ENCODE data around the gene GRM6. TPM values are rescaled to one million over a fixed set of nuclear protein-coding genes. Genes with fewer than 3 reads are reported as not detected.

The GRM6 gene
- total and polyA plus RNA-seq, 7 experiments from 2014 or later: not detected

- H3K9me3 ChIP-seq (ENCODE audit: control insufficient read depth in 2 of 3, low read length in 3 of 3): peaks cover 0 to 16% (median 0%) of the 10 kb centered on the region in 3 experiments
- ChIA-PET CTCF (no interaction called here), POLR2A (no interaction called here)
- Mint-ChIP-seq H3K27me3 (peaks cover 22 to 42% (median 30%) of the 10 kb centered on the region in 5 donors), H3K27ac (no peak overlapping the region), H3K36me3 (peaks cover 0 to 9% (median 4%) of the 10 kb centered on the region in 5 donors), H3K4me1 (peaks cover 0 to 15% (median 9%) of the 10 kb centered on the region in 7 donors), H3K9me3 (peaks cover 0 to 27% (median 10%) of the 10 kb centered on the region in 11 donors), H3K4me3 (peak overlapping the region in 1 of 10 donors; percentile 49)
- DNase-seq (no peak), ATAC-seq (no peak)
- intact Hi-C loops (cut with micrococcal nuclease): no loop called here
- H3K4me1 ChIP-seq (ENCODE audit: control insufficient read depth in 2 of 2, insufficient read depth in 2 of 2, low read length in 2 of 2): no peaks in the 10 kb centered on the region
- H3K4me3 ChIP-seq (ENCODE audit: low read length): no peak overlapping the region
- no peak overlapping the region for H3K27ac ChIP-seq (ENCODE audit: low read depth, low read length)
- H3K27me3 ChIP-seq (ENCODE audit: control insufficient read depth in 2 of 2, insufficient read depth in 2 of 2, low read length in 2 of 2): no peaks in the 10 kb centered on the region
- H3K36me3 ChIP-seq (ENCODE audit: control insufficient read depth in 2 of 3, insufficient read depth in 3 of 3, low read length in 3 of 3): no peaks in the 10 kb centered on the region
Observed at GRCh38 chr5:178992291-178992895, 2.7 kb downstream of the GRM6 start.

GRCh38 chr5:178991190-178992145 lies 3.7 kb downstream of the GRM6 start:
- no peak overlapping the region for H3K4me3 ChIP-seq (ENCODE audit: low read length)
- no peak for DNase-seq
- peaks cover 0 to 15% (median 9%) of the 10 kb centered on the region in 7 donors for H3K4me1 Mint-ChIP-seq
- H3K4me1 ChIP-seq (ENCODE audit: control insufficient read depth in 2 of 2, insufficient read depth in 2 of 2, low read length in 2 of 2): no peaks in the 10 kb centered on the region
- H3K27me3 ChIP-seq (ENCODE audit: control insufficient read depth in 2 of 2, insufficient read depth in 2 of 2, low read length in 2 of 2): no peaks in the 10 kb centered on the region
- no peak for ATAC-seq
- H3K9me3 Mint-ChIP-seq: peaks cover 0 to 30% (median 13%) of the 10 kb centered on the region in 11 donors
- ChIA-PET CTCF (no interaction called here), POLR2A (no interaction called here)
- H3K4me3 Mint-ChIP-seq: no peak overlapping the region
- intact Hi-C loops (cut with micrococcal nuclease): no loop called here
- no peak overlapping the region for H3K27ac Mint-ChIP-seq
- H3K27me3 Mint-ChIP-seq: peaks cover 22 to 36% (median 30%) of the 10 kb centered on the region in 5 donors
- peaks cover 0 to 25% (median 0%) of the 10 kb centered on the region in 3 experiments for H3K9me3 ChIP-seq (ENCODE audit: control insufficient read depth in 2 of 3, low read length in 3 of 3)
- peaks cover 0 to 9% (median 4%) of the 10 kb centered on the region in 5 donors for H3K36me3 Mint-ChIP-seq
- H3K36me3 ChIP-seq (ENCODE audit: control insufficient read depth in 2 of 3, insufficient read depth in 3 of 3, low read length in 3 of 3): no peaks in the 10 kb centered on the region
- no peak overlapping the region for H3K27ac ChIP-seq (ENCODE audit: low read depth, low read length)

- ATAC-seq (no peak), DNase-seq (no peak)
- peaks cover 20 to 31% (median 27%) of the 10 kb centered on the region in 5 donors for H3K27me3 Mint-ChIP-seq
- peaks cover 0 to 32% (median 0%) of the 10 kb centered on the region in 3 experiments for H3K9me3 ChIP-seq (ENCODE audit: control insufficient read depth in 2 of 3, low read length in 3 of 3)
- no peak overlapping the region for H3K27ac ChIP-seq (ENCODE audit: low read depth, low read length)
- H3K4me1 Mint-ChIP-seq: peaks cover 0 to 12% (median 7%) of the 10 kb centered on the region in 7 donors
- H3K36me3 Mint-ChIP-seq: peaks cover 0 to 8% (median 2%) of the 10 kb centered on the region in 5 donors
- peak overlapping the region in 1 of 9 donors; percentile 73 for H3K27ac Mint-ChIP-seq
- ChIA-PET CTCF (no interaction called here), POLR2A (no interaction called here)
- H3K4me3 ChIP-seq (ENCODE audit: low read length): no peak overlapping the region
- no peaks in the 10 kb centered on the region for H3K36me3 ChIP-seq (ENCODE audit: control insufficient read depth in 2 of 3, insufficient read depth in 3 of 3, low read length in 3 of 3)
- no peaks in the 10 kb centered on the region for H3K4me1 ChIP-seq (ENCODE audit: control insufficient read depth in 2 of 2, insufficient read depth in 2 of 2, low read length in 2 of 2)
- peaks cover 0 to 28% (median 19%) of the 10 kb centered on the region in 11 donors for H3K9me3 Mint-ChIP-seq
- H3K4me3 Mint-ChIP-seq: no peak overlapping the region
- intact Hi-C loops (cut with micrococcal nuclease): no loop called here
- no peaks in the 10 kb centered on the region for H3K27me3 ChIP-seq (ENCODE audit: control insufficient read depth in 2 of 2, insufficient read depth in 2 of 2, low read length in 2 of 2)
Observed at GRCh38 chr5:178990491-178990890, 4.6 kb downstream of the GRM6 start.

- CTCF ChIA-PET: no interaction called here
- Mint-ChIP-seq H3K36me3 (peaks cover 0 to 6% (median 0%) of the 10 kb centered on the region in 5 donors), H3K4me3 (no peak overlapping the region), H3K27ac (no peak overlapping the region), H3K4me1 (peaks cover 0 to 8% (median 3%) of the 10 kb centered on the region in 7 donors), H3K9me3 (peaks cover 0 to 35% (median 16%) of the 10 kb centered on the region in 11 donors), H3K27me3 (peaks cover 15 to 27% (median 22%) of the 10 kb centered on the region in 5 donors)
- Histone ChIP-seq H3K27me3 (ENCODE audit: control insufficient read depth in 2 of 2, insufficient read depth in 2 of 2, low read length in 2 of 2) (no peaks in the 10 kb centered on the region), H3K4me3 (ENCODE audit: low read length) (no peak overlapping the region), H3K27ac (ENCODE audit: low read depth, low read length) (no peak overlapping the region), H3K36me3 (ENCODE audit: control insufficient read depth in 2 of 3, insufficient read depth in 3 of 3, low read length in 3 of 3) (no peaks in the 10 kb centered on the region), H3K9me3 (ENCODE audit: control insufficient read depth in 2 of 3, low read length in 3 of 3) (peaks cover 0 to 40% (median 0%) of the 10 kb centered on the region in 3 experiments), H3K4me1 (ENCODE audit: control insufficient read depth in 2 of 2, insufficient read depth in 2 of 2, low read length in 2 of 2) (no peaks in the 10 kb centered on the region)
- intact Hi-C loops (cut with micrococcal nuclease): no loop called here
- POLR2A ChIA-PET: no interaction called here
- DNase-seq (no peak), ATAC-seq (no peak)
Observed at GRCh38 chr5:178989311-178989710, 5.8 kb downstream of the GRM6 start.

GRCh38 chr5:178988436-178989220 lies 6.5 kb downstream of the GRM6 start:
- Mint-ChIP-seq H3K9me3 (peaks cover 0 to 41% (median 16%) of the 10 kb centered on the region in 11 donors), H3K4me1 (peaks cover 0 to 4% (median 0%) of the 10 kb centered on the region in 7 donors), H3K27ac (no peak overlapping the region), H3K4me3 (no peak overlapping the region), H3K27me3 (peaks cover 10 to 21% (median 20%) of the 10 kb centered on the region in 5 donors), H3K36me3 (peaks cover 0 to 6% (median 0%) of the 10 kb centered on the region in 5 donors)
- Histone ChIP-seq H3K4me3 (ENCODE audit: low read length) (no peak overlapping the region), H3K9me3 (ENCODE audit: control insufficient read depth in 2 of 3, low read length in 3 of 3) (peaks cover 0 to 43% (median 0%) of the 10 kb centered on the region in 3 experiments), H3K27ac (ENCODE audit: low read depth, low read length) (no peak overlapping the region), H3K4me1 (ENCODE audit: control insufficient read depth in 2 of 2, insufficient read depth in 2 of 2, low read length in 2 of 2) (no peaks in the 10 kb centered on the region), H3K36me3 (ENCODE audit: control insufficient read depth in 2 of 3, insufficient read depth in 3 of 3, low read length in 3 of 3) (no peaks in the 10 kb centered on the region), H3K27me3 (ENCODE audit: control insufficient read depth in 2 of 2, insufficient read depth in 2 of 2, low read length in 2 of 2) (no peaks in the 10 kb centered on the region)
- ChIA-PET CTCF (no interaction called here), POLR2A (no interaction called here)
- ATAC-seq: no peak
- DNase-seq: no peak
- intact Hi-C loops (cut with micrococcal nuclease): no loop called here

DNA sequence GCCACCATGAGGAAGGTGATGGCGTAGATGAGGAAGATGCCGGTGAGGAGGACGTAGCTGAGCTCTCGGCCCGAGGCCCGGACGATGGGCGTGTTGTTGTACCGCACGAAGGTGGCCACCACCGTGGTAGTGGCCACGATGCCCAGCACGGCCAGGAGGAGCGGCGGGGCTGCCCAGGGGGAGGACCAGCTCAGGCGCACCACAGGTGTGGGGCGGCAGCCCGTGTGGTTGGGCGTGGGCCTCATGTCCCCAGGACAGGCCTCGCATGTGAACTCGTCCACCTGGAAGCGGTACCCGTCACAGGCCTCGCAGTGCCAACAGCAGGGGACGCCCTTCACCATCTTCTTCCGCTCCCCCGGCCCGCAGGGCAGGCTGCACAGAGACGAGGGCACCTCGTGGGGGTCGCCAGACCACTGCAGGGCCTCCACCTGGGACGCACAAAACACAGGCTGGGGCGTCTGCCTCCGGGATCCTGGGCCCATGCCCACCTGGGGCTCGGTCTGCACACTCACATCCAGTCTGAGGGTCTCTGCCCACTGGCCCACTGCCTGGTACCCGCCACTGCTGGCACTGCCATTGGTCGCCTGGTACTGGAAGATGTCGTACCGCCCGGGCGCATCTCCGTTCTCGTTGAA lies 8.7 kb downstream of the GRM6 start:
- Histone ChIP-seq H3K9me3 (ENCODE audit: control insufficient read depth in 2 of 3, low read length in 3 of 3) (peaks cover 0 to 51% (median 0%) of the 10 kb centered on the region in 3 experiments), H3K4me1 (ENCODE audit: control insufficient read depth in 2 of 2, insufficient read depth in 2 of 2, low read length in 2 of 2) (no peaks in the 10 kb centered on the region), H3K27me3 (ENCODE audit: control insufficient read depth in 2 of 2, insufficient read depth in 2 of 2, low read length in 2 of 2) (no peaks in the 10 kb centered on the region), H3K4me3 (ENCODE audit: low read length) (no peak overlapping the region), H3K36me3 (ENCODE audit: control insufficient read depth in 2 of 3, insufficient read depth in 3 of 3, low read length in 3 of 3) (no peaks in the 10 kb centered on the region), H3K27ac (ENCODE audit: low read depth, low read length) (no peak overlapping the region)
- intact Hi-C loops (cut with micrococcal nuclease): no loop called here
- ATAC-seq: no peak
- no peak overlapping the region for H3K27ac Mint-ChIP-seq
- H3K36me3 Mint-ChIP-seq: peaks cover 0 to 3% (median 0%) of the 10 kb centered on the region in 5 donors
- no peaks in the 10 kb centered on the region for H3K4me1 Mint-ChIP-seq
- POLR2A ChIA-PET: no interaction called here
- no peak for DNase-seq
- H3K9me3 Mint-ChIP-seq: peaks cover 2 to 61% (median 25%) of the 10 kb centered on the region in 11 donors
- CTCF ChIA-PET: no interaction called here
- peaks cover 0 to 3% (median 0%) of the 10 kb centered on the region in 5 donors for H3K27me3 Mint-ChIP-seq
- H3K4me3 Mint-ChIP-seq: no peak overlapping the region

Measured in naive thymus-derived CD4-positive, alpha-beta T cell (primary cell).